Measurements from ENCODE around the gene ZFAND3.

- TF ChIP-seq EZH2 (optimal IDR thresholded peaks at IDR 0.05; ENCODE audit: low read depth, low read length) (no peak), CTCF (IDR thresholded peaks at IDR 0.05; ENCODE audit: low read length) (no peak)
Measured at GRCh38 chr6:38163186-38164130, 343.9 kb downstream of the ZFAND3 start.
